GM18499 (cell line): Measurements from ENCODE around the gene STAT6.
"Not testable (repeated sequence)": the region's sequence is repeated elsewhere in the genome, so short reads cannot be mapped to it uniquely, and the experiment has no call there.

Source experiments
- ATAC-seq: cut with Tn5 transposase; IDR thresholded peaks from one replicate; pipeline ENCODE4 v1.9.1; 2021; ENCODE audit warnings: moderate number of reproducible peaks; ENCODE audit not compliant: insufficient read depth, unreplicated experiment

The STAT6 gene

DNA sequence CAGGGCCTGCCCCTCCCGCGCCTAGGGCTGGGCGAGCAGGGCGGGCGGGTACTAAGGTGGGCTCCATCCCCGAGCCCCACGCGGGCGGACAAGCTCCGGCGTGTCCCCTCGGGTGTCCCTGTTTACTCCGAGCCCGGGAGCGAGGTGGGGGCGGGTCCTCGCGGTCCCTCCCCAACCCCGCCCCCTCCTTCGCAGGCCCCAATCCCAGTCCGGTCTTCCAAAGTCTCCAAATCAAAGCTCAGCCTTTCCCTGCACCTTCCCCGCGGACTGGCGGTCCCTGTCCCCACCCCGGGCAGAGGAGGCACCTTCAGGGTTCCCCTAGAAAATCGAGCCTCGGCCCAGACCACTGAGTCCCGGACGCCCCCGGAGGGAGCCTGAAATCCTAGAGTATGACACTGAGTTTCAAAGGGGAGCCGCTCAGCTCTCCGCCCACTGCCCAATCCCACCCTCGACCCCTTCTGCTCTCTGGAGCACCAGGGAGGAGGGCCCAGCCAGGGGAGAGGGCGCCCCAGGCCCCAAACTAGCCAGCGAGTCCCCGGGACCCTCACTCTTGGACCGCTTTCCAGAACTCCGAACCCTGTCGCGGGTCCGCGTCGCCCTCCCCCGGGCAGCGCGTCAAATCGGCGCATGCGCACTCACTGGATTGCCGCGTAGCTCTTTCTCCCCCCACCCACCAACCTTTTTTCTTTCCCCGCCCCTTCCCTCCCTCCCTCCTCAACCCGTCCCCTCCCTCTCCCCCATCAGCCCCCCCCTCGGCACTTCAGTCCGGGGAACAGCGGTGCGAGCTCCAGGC is 16.8 kb upstream of the STAT6 start, which contains the start of gene LRP1:
Gene LRP1, plus strand, starts transcription at position 758 of the 793 bp plus-strand sequence. CDS start 482 bp downstream, outside the sequence.
- no peak for ATAC-seq

DNA sequence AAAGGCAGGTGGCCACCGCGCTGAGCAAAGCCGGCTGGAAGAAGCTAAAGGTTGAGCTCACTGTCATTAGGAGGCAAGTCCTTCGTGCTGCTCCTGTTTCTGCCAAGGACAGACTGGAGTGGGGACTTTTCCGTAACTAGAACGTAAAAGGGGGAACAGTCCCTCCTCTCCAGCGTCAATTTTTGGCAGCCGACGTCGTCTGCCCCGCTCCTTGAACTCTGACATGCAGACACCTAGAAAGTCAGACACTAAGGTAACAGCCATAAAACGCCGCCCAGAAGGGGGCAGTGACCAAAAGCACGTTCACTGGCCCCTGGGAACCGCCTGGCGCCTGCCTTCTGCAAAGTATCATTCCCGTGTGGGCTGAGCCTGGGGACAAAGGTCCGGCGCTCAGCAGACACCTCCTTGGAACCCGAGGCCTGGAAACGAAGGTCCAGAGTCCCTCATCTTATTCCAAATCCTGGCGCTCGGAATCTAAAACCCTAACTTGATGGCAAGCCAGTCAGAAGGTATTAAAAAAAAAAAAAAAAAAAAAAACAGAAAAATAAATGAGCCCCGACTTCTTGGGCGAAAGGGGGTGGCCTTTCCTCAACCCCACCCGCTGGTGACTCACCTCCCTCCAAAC is 16.1 kb upstream of the STAT6 start:
- no peak for ATAC-seq

DNA sequence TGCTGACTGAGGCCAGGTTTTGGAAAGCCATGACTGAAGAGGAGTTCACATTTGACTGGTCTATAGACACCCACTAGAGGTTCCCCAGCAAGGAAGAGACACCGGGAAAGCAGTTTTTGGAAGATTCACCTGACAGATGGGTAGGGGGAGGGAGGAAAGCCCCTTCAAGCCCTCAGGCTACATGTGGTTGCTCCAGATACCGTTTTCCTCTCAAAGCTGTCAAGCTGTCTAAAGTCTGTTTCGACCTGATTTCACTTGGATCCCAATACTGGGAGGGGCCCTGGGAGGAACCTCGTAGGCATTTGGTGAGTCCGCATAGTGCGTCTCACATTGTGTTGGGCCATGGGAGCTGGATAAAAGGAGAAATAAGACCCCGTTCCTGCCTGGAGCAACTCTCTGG is 15.4 kb upstream of the STAT6 start:
- no peak for ATAC-seq

DNA sequence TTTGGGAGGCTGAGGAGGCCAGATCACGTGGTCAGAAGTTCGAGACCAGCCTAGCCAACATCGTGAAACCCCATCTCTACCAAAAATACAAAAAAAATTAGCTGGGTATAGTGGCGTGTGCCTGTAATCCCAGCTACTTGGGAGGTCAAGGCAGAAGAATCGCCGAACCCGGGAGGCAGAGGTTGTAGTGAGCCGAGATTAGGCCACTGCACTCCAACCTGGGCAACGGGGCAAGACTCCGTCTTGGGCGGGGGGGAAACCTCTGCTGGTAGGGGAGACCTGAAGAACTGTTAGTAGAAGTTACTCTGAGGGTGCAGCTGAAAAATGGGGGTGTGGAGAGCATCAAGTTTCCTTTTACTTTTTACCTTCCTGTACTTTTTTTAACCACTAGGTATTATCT is 14.9 kb upstream of the STAT6 start:
- no peak for ATAC-seq

DNA sequence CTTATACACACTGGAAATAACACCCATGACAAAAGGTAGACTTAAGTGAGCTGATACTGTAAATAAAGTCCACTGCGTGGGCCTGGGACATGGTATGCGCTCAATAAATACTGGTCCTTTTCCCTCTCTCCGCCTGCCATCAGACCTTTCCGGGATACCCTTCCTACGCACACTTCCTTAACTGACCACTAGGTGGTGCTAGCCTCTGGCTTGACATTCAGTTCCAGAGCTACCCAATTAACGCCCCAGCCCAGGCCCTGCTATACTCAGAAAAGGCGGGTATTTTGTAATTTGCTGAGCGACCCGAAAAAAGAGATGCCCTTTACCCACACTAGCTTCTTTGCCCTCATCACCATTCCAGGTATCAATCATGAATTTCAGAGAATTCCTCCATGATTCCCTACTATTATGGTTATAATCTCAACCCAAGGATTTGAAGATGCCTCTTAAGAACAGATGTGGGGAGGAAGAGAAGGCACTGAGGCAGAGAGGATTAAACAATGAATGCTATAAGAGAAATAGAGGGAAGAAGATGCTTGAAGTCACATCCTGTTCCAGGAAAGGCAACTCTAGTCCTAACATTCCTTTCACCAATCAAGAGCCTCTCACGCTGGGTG is 13.2 kb upstream of the STAT6 start:
- ATAC-seq, result no peak

DNA sequence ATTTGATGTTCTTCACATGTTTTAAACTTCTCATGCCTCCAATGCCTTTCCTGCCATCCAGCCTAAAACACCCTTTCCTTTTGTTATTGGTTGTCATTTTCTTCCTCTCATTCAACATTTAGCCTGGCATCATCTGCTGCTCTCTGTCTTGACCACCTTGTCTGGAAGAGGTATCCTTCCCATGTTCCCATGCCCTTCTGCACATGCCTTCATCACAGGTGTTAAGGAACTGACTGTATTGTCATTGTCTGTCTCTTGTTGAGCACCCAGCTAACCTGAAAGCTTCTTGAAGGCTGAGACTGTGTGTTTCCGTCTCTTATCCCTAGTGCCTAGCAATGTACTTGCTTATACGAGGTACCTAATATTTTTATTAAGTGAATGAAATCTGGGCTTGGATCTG is 12.7 kb upstream of the STAT6 start:
- no peak for ATAC-seq

DNA sequence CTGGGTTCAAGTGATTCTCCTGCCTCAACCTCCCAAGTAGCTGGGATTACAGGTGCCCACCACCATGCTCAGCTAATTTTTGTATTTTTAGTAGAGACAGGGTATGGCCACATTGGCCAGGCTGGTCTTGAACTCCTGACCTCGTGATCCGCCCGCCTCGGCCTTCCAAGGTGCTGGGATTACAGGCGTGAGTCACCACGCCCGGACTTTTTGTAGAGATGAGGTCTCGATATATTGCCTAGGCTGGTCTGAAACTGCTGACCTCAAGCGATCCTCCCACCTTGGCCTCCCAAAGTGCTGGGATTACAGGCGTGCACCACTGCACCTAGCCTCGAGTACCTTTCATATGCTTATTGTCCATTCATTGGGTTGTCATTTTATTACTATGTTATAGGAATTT is 9.6 kb upstream of the STAT6 start:
- not testable (repeated sequence) for ATAC-seq

DNA sequence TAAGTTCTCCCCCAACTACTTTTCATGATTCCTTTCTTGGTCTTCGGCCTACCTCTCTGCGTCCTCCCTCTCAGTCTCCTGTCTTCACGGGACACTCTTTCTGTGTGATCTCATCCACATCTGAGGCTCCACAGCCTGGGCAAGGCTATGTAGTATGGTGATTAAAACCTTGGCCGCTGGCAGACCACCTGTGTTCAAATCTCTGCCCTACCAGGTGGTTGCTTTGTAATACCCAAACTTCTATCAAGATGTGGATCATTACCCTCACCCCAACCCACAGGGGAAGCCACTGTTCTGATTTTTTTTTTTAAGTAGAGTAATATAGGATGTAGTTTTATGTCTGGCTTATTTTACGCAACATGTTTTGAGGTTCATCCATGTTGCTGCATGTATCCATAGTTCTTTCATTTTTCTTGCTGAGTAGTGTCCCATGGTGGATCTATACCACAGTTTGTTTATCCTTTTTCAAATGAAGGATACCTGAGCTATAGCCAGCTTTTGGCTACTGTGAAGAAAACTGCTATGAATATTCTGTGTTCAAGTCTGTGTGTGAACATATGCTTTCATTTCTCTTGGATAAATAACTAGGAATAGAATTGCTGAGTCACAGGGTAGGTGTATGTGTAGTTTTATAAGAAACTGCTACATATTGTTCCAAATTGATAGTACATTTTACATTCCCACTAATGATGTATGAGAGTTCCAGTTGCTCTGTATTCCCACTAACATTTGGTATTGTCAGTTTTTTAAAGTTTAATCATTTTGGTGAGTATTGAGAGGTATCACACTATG is 8.3 kb upstream of the STAT6 start:
- ATAC-seq, result no peak

DNA sequence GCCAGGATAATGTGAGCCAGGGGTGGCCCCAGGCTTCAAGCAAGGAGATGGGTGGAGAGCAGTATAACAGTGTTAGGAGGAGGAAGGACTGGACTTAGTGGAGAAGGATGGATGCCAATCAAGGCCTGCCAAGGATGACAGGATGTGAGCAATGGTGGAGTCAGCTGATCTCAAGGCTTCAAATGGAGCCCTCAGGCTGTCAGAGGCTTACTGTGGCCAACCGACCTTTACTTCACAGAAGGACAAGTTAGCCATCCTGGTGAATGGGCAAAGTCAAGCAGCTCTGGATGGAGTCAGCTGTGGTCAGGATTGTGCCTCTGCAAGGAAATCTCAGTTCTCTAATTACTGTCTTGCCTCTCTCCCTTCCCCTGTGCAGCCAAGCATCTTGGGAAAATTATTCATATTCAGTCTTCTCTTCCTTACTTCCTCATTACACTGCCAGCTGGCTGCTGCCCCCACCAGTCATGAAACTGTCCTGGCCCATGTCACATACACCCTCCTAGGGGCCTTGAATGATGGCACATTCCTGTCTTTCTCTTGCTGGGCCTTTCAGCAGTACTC is 7.6 kb upstream of the STAT6 start:
- ATAC-seq, result no peak

DNA sequence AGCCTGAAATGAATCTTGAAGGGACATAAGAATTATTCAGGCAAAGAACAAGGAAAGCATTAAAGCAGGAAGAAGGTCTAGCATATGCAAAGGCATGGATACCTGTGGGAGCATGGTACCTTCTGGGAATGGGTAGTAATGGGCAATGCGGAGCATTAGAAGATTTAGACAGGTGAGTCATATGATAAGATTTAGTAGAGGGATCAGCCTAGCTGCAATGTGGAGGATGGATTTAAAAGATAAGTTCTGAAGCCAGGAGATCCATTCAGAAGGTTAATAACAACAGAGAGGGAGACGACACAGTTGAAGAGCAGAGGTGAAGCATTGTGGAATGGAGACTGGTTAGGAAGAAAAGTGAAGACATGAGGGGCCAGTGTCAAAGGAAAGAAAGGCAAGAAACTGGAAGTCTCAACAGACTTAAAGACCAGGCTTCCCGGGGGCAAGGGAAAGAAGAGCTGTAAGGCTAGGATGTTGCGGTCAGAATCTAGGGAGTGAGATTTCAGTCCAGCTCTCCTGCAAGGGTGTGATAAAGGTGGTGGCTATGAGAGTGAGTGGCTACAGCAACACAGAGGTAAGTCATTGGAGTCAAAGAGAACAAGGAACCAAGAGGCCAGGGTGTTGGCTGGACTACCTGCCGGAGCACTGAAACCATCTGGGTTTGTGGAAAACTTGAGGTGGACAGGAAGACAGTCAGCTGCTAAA is 5.6 kb upstream of the STAT6 start:
- ATAC-seq, result no peak

DNA sequence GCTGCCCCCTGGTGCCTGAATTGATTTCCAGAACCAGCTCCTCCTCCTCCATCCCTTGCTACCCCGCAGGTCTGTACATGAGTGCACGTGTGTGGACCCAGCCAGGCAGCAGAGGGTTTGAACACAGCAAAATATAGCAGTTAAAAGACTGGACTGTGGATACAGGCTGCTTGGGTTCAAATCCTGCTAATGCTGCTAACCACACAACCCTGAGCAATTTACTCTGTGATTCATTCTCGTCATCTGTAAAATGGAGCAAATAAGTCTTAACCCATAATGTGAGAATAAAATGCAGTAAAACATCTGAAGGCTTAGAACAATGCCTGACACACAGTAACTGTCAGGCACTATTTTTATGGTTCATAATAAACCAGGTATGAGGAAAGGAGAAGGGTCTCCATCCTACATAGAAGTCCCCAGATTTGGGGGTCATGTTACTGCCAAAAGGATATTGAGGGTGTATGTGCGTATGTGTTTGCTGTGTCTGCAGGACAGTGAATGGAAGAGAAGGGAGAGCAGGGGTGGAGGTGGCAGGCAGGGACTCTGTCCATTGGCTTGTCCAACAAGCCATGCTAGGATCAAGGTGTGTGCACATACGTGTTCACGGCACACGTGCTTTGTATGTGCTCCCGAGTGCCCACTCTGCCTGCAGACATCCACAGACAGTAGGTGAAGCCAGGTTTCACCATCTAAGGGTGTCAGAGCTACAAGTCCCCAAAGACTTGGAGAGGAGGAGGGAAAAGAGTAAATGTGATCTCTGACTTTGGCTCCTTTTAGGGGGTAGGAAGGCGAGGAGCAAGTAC is 1.5 kb upstream of the STAT6 start:
- no peak for ATAC-seq

DNA sequence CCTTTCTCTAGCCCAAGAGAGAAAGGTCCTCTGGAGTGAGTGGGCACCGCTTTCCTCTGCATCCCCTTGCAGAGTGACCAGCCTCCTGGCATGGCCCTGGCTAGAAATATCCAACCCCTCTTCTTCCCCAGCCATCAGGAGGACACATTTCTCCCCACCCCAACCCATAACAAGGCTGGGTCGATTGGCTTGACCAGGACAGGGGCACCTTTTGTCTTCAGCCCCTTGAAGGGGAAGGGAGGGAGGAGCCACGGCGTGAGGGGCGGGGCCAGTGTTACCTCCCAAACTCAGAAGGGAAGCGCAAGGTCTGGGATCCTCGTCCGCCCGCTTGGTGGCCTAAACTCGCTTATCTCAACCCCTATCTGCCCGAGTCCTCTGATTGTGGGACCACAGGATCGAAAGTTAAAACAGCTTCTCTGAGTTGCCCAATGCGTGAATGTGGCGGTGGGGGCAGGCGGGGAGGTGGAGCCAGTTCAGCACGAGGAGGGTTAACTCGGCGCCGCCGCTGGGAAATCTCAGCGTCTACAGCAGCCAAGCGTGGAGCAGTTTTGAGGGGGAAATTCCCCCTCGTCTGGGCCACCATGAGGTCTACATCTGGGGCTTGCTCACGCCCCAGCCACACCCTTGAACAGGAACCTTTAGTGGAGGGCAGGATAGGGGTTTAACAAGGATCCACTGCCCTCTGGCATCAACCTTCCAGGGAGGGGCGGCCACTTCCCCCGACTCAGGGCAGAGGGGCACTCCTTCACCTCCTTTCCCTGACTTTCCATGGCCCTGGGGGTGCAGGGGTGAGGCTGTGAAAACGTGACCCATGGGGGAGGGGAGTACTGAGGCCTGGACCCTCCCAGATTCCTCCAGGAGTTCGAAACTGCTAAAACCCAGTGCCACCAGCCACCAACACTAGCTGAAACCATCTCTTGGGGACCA is 795 bp downstream of the STAT6 start:
- ATAC-seq, result no peak

DNA sequence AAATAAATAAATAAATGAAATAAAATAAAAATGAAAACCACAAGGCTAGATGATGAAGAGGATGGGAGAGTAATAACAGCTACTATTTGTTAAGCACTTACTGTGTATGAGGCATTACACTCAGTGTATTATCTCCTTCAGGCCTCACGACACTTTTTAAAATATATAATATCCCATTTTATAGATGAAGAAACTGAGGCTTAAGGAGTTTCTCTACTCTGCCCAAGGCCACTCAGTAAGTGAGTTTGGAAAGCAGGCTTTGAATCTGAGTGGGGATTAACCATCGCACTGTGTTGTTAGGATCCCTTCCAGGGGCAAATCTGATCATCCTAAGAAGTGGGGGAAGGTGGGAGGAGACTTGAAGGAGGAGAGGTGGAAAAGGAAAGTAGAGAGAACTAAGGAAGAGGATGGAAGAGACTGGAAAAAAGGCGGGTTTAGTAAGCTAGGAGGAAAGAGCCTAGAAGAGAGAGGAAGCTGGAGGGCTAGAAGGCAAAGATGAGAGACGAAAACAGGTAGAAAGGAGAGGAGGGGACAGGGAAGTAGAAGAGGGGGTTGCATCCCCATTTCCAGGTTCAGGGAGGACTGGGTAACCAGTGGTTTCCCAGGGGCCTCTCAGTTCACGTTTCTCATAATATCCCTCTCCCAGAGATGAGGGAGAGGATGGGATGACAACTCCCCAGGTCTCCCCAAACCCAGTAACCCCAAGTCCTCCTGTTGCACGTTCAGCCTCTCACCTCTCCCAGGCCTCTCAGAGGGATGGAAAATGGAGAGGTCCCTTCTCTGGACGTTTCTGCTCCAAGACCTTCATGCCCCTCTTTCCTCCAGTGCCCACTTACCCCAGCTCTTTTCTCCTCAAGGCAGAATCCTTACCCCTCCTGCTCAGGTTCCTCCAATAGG is 1.7 kb downstream of the STAT6 start:
- no peak for ATAC-seq

DNA sequence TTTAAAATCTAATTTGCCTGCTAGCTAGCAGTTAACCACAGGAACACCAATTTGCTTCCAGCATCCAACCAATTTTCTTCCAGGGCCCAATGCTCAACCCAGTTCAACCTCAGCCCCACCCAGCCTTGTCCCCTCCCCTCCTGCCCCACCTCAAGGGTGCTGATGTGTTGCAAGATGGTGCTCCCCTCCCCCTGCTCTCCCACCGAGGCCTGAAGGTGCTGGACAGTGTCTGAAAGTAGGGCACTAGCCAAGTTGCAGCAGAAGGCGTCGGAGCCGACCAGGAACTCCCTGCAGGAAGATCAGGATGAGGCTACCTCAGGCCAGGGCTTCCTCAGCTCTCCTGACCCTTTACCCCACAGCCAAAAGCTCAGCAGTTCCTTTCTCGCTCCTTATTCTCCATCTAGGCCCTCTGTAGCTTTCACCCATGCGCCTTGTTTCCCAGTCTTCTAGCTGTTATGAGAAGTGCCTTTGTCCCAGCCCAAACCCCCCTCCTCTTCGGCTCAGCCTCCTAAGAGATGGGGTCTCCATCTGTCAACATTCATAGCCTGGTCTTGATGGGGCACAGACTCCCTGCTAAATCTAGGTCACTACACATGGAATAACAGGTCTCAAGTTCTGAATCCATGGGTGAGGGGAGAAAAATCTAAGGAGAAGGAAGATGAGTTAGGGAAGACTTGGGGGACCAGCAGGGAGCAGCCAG is 3.6 kb downstream of the STAT6 start:
- no peak for ATAC-seq

DNA sequence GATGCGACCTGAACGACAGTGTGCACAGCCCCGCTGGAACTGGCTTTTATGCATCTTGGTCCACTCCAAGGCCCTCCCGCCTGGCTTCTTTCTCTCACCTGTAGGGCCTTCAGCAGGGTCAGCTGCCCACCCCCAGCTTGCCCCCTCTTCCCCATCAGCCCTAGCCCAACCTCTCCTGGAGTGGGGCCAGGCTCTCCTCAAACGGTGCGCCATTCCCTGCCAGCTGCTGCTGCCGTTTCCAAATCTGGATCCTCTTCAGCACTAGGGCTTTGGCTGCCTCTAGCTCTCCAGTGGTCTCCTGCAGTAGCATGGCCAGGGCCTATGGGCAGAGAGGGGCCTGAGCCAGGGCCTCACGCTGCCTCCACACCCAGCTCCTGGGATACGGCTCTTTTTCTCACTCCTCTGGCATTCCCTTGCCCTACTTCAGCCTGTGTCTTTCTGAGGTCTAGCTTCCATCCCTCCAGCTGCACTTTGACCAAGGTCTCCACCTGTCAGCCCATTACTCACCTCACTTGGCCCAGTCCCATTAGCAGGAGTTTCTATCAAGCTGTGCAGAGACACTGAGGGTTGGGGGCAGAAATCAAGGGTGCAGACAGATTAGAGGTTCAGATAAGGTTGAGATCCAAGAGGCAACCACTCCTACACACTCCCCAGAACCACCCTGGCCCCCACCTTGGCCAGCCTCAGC is 5.0 kb downstream of the STAT6 start:
- no peak for ATAC-seq
